HG03520 (cell line): Measurements from ENCODE around the gene C2CD2.

Source experiments
- ATAC-seq: cut with Tn5 transposase; IDR thresholded peaks from one replicate; pipeline ENCODE4 v1.9.1; 2021; ENCODE audit warnings: mild to moderate bottlenecking, moderate library complexity; ENCODE audit not compliant: unreplicated experiment

Gene C2CD2

DNA sequence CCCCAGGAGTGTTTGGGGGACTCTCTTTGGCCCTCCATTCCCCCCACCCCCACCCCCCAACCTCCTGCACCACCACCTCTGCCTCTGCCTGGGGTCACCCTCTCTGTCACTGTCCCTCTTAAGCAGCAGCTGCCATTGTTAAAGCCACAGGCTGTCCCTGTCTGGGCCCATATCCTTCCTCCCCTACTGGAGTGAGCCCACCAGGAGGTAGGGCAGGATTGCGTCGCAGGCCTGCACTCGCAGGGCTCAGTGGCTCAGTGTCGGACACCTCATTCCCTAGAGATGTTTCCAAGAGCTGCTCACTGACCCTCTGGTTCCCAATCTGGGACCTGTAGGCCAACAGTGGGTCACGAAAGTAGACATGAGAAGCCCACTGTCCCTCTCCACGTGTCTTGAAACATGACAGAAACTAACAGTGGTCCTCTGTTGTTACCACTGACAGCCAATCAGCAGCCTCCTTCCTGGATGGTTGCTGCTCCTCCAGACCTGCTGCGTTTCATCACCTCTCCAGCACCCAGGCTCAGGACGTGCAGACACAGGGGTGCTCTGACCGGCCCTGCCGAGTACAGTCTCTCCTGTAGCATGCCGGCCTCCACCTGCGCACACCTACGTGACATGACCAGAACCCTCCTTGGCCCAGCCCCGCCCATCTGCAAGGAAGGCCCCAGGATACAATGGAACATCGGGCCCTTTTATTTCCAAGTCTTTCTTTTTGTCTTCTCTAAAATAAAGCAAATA is 82.4 kb downstream of the C2CD2 start:
- ATAC-seq, result no peak

DNA sequence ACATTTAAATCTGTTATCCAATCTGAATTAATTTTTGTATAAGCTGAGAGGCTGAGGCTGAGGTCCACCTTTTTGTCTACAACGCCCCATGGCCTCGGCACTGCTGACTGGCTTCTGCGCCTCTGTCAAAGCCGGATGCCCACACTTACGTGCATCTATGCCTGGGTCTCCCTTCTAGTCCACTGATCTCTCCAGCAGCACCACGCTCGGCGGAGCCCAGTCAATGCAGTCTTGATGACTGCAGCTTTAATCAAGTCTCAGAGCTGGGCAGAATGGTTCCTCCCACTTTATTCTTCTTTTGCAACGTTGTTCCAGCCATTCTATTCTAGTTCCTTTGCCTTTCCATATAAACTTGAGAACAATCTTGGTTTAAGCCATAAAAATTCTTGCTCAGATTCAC is 84.0 kb downstream of the C2CD2 start:
- ATAC-seq, result no peak

DNA sequence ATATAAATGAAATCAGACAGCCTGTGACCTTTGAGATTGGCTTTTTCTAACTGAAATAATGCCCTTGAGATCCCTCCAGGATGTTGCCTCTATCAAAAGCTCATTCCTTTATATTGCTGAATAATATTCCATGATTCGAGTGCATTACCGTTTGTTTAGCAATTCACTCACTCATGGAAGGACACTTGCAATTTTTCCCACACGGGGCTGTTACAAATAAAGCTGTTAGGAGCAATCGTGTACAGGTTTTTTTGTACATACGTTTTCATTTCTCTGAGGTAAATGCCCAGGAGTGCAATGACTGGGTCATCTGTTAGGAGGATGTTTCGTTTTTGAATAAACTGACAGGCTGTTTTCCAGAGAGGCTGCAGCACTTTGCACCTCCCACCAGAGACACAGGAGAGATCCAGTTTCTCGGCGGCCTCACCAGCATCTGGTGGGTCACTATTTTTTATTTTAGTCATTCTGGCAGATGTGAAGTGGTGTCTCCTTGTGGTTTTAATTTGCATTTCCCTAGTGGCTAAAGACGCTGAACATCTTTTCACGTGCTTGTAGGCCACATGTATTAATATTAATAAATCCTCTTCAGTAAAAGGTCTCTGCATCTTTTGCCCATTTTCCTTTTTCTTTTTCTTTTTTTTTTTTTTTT is 85.6 kb downstream of the C2CD2 start:
- ATAC-seq, result peak; percentile 43

DNA sequence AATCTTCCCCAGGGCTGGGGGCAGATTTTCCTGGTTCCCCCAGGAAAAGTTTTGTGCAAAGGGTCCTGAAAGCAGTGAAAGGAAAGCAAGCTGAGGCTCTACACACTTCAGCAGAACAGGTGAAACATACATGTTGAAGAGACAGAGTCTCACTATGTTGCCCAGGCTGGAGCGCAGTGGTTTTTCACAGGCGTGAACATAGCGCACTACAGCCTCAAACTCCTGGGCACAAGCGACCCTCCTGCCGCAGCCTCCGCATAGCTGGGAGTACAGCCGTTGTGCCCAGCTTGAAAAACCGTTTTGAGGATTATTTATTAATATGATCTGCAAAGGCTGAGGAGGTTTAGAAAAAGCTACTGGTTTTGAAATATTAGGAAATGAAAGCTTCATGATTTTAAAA is 86.5 kb downstream of the C2CD2 start:
- no peak for ATAC-seq

DNA sequence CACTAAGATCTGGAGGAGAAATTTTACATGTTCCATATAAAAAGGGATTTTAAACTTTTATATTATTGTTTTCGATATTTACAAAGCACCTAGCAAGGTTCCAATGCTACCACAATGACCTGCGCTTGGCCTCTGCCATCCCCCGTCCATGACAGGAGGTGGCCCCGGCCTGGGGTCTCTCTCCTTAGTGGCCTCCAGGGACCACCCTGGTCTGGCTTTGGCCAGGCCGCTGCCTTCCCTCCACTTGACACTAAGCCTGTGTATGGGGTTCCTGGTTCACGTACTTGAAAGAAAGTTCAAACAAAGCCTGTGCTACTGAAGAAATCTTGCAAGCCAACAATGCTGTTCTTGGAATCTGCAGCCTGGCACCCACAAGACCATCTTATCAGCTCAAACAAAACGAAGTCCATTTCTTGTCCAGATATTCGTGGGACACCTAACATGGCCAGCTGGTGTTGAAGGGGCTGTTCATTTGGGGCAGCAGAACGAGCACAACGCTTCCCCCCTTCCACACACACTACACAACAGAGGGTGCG is 87.5 kb downstream of the C2CD2 start:
- ATAC-seq, result no peak

DNA sequence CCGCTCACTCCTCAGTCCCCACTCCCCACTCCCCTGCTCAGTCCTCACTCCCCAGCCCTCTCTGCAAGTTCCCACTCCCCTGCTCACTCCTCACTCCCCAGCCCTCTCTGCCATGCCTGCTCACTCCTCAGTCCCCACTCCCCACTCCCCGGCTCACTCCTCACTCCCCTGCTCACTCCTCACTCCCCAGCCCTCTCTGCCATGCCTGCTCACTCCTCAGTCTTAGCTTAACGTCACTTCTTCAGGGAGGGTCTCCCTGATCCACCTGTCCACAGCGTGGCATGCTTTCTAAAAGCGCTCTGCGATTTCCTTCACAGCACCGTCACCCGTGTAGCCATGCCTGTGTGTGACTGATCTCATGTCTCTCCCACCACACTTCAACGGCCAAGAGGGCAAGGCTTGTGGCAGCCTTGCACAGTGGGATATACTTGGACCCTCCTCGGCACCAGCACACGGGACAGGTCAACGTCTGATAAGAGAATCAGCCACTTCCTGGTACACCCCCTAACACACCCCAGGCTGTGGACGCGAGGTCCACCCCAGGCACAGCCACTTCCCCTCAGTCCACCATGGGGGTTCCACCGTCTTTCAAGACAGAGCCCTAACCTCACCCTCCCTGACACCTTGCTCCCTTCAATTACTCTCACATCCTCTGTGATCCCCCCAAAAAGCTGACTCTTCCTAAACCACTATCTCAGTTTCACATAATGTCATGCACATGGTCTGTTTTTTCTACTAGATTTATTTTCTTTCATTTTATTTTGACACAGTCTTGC is 88.6 kb downstream of the C2CD2 start:
- peak; percentile 38 for ATAC-seq

DNA sequence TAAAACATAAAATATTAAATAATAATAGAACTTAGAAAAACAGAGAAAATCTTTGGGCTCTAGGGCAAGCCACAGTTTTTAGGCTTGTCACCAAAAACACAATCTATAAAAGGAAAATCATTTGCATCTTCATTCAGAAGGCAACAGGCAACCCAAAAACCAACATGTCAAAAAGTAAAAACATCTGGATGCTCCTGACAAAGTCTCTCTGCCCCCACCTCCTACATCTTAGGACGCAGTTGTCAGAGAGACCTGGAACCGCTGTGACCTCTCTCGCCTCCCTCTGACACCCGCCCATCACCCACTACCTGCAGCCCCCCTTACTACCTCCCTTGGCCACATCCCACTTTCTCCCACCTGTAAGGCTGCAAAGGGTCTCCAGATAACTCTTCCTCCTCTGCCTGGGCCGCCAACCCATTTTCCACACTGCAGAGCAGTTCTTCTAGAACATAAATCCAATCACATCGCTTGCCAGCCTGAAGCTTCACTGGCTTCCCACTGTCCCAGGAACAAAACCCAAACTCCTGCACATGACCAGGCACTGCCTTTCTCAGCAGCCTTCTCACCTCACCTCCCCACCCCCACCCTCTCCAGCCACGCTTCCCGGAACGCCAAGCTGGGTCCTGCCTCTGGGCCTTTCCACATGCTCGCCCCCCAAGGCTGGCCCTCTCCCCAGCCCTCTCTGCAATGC is 89.4 kb downstream of the C2CD2 start:
- no peak for ATAC-seq

DNA sequence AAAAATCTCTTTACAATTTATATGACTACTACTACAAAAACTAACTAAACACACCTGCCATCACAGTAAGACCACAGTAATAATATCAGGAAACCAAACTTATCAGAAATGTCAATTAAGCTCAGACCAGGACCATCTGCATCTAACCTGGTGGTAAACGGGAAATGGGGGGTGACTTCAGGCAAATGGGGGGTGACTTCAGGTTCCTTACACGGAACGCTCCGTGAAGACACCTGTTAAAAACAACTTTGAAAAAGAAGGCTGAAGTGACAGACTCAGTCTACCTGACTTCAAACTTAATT is 90.4 kb downstream of the C2CD2 start:
- ATAC-seq, result no peak

DNA sequence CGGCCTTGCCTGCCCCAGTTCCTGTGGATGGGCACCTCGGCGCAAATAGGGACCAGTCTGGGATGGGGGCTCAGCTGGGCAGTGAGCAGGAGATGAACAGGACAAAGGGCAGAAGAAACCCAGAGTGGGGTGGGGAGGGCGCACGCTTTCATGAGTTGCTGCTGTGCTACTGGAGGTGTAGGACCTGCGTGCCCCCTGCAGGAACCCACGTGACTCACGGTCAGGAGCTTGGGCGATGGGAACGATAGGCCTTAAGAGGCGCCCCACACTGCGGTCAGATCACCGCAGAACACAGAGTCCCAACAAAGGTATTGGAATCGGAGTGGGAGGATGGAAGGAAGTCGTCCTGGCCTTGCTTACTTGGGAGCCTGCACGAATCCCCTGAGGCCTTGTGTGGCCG is 91.8 kb downstream of the C2CD2 start:
- ATAC-seq, result no peak

DNA sequence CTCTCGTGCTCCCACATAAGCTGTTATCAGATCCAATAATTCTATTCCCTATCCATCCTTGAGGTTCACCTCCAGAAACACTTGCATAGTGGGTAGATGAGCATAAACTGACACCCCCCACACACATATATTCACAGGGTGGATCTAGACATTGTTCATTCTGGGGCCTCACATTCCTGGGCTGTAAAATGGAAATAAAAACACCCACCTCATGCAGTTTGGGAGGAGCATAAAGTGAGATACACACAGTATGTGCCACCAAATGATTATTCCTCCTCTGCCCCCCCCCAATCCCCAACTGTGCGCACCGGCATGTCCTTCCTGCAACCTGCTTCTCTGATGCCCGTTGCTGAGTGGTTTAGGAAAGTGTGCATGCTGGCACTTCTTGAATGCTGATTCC is 92.6 kb downstream of the C2CD2 start:
- no peak for ATAC-seq

DNA sequence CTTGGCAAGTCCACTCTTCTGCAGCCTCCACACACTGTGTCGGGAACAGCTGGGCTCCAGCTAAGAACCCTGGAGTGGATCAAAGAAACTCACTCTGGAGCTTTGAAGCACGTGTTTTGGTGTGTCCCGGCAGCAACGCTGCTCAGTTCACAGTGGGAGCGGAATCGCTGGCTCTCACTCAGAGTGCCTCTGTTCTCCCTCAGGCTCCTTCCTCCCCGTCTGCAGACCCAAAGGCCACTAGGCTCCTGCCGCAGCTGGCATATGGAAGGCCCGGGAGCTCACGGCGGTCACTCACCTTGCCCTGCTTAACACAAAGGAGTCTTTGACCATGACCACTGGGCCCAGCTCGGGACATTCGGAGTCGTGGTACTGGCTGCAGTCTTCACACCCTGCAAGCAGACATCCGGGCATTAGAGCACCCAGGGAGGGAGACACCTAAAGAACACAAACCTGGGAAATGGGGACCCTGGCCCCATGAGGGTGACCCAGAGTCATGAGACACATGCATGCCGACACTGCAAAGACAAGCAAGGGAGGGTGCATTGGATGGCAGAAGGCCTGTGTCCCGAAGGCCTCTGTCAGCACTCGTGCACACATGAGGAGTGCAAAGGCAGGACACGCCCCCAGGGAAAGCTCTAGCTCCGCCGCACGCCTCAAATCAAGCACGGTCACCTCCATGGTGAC is 94.4 kb downstream of the C2CD2 start:
- no peak for ATAC-seq

DNA sequence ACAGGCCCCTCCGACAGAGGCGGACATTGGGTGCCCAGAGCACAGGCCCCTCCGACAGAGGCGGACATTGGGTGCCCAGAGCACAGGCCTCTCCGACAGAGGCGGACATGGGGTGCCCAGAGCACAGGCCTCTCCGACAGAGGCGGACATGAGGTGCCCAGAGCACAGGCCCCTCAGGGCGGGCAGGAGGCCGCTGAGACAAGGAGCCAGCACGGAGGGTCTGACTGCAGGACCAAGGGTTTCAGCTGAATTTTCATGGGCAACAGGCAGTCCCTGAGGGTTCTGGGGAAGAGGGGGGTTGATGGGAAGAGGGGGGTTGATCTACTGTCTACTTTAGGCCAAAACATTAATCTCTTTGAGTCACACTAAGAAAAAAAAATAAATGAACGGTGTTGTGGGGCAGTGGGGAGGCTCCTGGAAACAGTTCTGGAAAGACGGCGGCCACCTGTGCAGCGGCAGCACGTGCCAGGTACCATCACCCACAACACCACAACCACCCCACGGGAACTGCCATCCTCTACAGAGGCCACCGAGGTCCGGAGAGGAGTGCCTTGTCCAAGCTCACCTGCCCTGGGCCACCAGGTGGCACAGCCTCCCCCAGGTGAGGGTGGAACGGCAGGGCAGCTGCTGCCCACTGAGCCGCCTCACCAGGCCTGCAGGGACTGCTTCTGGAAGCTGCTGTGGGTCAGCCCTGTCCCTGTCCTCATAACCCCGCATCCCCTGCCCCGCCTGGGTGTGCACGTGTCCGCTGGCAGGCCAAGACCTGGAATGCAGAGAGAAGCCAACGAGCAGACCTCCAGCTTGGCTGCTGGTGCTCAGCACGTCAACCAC is 95.1 kb downstream of the C2CD2 start:
- ATAC-seq, result no peak

DNA sequence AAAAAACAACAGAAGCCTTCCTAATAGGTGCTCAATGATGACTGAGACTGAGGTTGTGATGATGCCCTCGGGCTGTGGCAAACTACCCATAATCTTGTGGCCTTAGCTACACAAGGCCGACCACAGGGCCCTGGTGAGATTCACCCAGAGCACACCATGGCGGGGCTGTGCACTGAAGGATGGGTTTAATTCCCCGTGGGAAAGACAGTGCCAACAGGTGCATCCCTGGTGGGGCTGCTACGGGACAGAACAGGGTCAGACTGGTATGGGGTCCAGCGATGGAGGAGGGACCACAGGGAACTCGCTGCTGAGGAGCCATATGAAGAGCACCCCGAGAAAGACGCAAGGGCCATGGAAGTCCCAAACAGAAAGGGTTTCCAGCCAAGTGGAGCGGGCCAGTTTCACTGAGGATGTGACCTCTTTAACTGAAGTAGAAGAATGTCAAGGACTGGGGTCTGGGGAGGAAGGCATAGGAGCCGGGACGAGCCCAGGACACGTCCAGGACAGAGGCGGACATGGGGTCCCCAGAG is 96.0 kb downstream of the C2CD2 start:
- ATAC-seq, result no peak

DNA sequence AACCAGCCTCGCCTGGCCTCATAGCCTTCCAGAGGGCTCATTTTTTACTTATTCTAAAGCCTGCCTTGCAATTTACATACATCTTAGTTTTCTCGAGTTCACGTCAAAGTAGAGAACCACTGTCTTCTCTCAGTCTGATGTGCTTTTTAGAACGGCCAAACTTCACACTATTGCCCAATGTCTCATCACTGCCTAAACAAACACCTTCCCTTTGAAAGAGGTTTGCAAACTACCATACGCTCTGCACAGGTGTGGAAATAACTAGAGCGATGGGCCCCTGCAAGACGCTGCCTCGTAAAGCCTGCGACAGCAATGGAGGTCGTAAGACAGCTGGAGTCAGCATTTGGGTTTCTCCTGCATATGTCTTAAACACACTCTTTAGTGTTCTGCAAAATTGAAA is 97.2 kb downstream of the C2CD2 start:
- ATAC-seq, result no peak

DNA sequence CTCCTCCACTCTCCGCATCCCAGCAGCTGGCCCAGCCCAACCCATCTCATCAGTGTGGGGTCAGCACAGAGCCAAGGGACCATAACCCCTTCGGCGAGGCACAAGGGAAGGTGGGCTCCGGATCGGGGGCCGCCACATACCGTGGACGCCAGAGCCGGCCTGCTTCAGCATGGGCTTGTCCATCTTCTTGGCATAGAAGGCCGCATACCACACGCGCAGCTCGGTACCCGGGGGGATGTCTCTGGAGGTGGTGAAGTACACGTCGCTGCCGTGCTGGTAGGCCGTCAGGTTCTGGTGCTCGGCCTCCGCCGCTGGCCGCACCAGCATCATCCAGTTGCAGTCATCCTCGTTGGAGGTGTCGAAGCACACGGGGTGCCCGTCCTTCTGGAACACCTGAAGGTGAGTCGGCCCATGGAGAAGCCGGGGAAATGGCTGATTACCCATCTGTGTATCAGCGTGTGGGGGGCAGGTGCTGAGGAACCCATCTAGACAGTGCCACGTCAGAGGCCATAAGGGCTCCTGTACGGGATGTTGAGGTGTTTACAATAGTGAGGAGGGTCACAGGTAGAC is 99.3 kb downstream of the C2CD2 start:
- ATAC-seq, result no peak

DNA sequence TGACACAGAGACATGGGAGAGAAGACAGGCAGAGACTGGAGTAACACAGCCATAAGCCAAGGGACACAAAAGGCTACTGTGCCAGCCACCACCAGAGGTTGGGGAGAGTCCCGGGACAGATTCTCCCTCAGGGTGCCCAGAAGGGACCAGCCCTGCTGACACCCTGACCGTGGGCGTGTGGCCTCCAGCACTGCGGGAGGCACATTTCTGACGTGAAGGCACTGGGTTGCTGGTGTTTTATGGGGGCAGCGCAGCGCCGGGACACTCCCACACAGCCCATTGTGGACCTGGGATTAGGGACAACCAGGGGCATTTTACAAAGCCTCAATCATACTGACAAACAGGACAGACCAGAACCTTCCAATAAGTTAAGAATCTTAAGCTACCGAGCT is 100.9 kb downstream of the C2CD2 start:
- no peak for ATAC-seq

DNA sequence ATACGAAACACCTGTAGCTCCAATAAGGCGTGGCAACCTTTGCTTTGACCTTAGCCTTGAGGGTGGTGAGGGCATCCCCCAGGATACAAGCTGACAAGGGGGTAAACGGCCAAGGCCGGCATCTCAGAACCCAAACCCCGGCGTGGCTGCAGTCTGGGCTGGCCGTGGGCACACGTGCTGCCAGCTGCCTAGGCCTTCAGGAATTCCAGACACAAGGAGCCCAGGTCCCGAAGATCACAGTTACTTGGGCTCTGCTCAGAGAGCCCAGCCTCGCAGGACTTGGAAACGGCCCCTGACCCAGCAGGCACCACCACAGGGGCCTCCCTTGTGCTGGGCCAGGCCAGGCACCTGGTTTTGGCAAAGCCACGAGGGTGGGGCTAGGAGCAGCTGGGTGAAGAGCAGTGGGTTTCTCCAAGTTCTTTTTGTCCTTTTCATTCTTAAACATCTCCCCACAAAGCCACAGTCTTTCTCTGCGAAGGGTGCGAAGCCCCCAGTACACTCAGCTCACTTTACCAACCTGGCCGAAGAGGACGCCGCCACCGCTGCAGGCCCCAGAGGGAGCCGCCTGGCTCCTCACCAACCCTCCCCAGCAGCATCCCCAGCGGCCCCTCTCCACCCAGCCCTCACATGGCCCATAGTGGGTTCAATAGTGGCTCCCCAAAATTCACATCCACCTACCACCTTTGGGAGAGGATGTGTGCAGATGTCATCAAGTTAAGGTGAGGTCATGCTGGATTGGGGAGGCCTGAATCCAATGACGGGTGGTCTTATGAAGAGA is 101.5 kb downstream of the C2CD2 start:
- no peak for ATAC-seq

DNA sequence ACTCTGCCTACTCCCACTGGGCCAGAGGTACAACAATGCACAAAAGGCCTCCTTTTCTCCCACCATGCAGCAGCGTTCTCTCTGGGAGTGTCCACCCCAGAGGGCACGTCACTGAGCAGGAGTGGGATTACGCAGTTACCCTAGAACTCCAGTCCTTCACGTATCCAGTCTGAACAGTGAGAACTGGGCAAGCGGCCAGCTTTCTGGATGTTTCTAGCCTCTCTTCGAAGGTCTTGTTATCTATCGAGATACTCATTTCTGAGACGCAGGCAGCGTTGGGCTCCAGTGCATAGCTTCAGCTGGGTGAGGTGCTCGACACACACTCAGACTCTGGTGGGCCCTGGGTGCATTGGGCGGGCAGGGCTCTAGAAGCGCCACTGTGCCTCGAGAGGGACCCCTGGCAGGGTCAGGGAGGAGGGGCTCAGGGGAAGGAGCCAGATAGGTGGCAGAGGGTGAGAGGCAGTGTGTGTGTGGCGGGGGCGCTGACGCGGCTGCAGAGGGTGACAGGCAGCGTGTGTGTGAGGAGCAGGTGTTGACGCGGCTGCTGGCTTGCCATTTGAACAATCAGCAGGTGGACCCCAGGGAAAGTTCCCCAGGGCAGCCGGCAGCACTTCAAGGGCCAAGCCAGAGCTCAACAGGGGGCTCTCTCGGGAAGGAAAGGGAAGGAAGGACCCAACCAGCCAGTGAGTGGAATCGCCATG is 102.6 kb downstream of the C2CD2 start:
- no peak for ATAC-seq
